GM18502 (cell line): ENCODE data around the gene DLL4.
"Not testable (repeated sequence)": the region's sequence is repeated elsewhere in the genome, so short reads cannot be mapped to it uniquely, and the experiment has no call there.

ENCODE experiments used
- ATAC-seq: cut with Tn5 transposase; IDR thresholded peaks from one replicate; pipeline ENCODE4 v1.9.1; 2021; ENCODE audit warnings: mild to moderate bottlenecking; ENCODE audit not compliant: unreplicated experiment, poor library complexity

The DLL4 gene

DNA sequence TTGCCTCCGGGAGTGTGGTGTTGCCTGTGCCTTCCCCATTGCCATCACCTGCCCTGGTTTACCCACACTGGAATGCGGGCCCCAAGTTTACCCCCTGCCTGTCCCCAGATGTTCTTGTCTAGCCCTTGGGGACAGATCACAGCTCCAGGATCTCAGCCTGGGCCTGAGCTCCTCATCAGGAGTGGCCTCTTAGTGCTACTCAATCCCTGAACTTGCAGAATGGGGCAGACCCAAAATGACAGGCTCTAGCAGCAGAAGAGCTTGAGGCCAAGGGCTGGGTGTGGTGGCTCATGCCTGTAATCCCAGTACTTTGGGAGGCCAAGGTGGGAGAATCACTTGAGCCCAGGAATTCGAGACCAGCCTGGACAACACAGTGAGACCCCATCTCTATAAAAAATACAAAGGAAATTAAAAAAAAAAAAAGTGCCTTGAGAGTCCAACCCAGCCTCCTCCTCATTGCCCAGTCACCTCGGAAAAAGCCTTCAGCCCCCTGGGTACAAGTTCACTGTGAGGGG lies 28.0 kb downstream of the DLL4 start:
- no peak for ATAC-seq

- no peak for ATAC-seq
Measured at GRCh38 chr15:40957581-40958051, 28.5 kb downstream of the DLL4 start.

DNA sequence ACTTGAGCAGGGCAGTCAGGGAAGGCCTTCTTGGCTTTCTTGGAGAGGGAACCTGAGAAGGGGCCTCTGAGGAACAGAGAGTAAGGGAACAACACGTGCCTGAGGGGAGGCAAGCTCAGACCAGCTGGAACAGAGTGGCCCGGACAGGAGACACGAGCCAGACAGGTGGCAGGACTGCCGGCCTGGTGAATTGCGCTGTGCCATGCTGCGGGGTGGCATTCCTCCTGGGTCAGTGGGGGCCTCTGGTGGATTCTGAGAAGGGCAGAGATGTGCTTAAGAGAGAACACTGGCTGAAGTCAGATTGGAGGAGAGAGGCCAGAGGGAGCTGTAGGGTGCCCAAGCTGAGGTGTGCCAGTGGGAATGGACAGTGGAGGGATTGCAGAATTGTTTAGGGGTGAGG lies 29.0 kb downstream of the DLL4 start:
- ATAC-seq, result no peak

GRCh38 chr15:40958723-40959122 lies 29.6 kb downstream of the DLL4 start:
- ATAC-seq, result no peak

GRCh38 chr15:40959331-40960141 lies 30.4 kb downstream of the DLL4 start:
- no peak for ATAC-seq

DNA sequence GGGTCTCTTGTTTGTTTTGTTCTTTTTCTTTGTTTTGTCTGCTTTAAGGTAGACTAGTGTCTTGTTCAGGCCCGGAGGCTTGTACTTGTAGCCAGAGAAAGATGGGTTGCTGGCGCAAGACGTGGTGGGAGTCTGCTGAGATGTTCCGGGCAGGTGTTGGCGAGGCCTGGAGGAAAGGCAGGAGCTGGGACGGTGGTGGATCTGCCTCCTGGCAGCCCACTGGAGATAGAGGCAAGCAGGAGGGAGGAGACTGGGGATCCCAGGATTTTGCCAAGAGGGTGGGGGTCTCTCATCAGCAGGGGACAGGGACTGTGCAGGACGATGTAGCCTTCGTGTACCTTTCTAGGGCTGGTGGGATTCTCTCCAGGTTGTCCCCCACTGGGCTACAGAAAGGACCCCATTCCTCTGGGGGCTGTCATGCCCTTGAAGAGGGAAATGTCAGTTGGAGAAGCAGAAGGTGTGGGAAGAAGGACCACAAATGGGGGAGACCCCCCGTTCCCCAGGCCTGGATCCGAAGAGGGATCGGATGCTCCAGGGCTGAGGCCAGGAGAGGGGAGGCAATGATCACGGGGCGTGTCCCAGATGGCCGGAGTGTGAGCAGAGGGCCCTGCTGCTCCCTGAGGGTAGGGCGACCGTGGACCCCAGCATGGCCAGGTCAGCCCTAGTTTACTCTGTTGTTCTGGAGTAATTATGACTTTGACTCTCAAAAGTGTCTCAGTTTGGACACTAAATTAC lies 31.2 kb downstream of the DLL4 start:
- ATAC-seq, result no peak

- ATAC-seq, result no peak
Measured at GRCh38 chr15:40960925-40961324, 31.8 kb downstream of the DLL4 start.

- not testable (repeated sequence) for ATAC-seq
Measured at GRCh38 chr15:40961740-40962139, 32.6 kb downstream of the DLL4 start.

GRCh38 chr15:40962317-40962716 lies 33.2 kb downstream of the DLL4 start:
- not testable (repeated sequence) for ATAC-seq

DNA sequence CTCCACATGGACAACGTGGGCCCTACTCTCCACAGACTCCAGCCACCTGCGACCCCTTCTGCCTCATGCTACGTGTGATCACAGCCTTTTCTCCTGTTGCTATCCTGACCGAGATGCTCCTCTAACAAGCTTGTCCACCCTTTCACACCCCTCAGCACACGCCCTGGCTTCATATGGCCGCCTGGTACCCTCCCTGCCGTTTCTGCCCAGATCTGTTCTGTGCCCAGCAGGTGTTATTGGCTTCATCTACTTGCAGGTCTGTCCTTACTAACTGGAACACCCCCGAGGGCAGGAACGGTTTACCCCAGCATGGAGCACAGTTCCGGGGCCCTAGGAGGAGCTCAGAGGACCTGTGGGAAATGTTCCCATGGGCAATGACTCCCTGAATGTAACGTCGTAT lies 34.1 kb downstream of the DLL4 start:
- ATAC-seq, result no peak

- no peak for ATAC-seq
Measured at GRCh38 chr15:40964006-40964405, 34.9 kb downstream of the DLL4 start.

- no peak for ATAC-seq
Measured at GRCh38 chr15:40964634-40965033, 35.5 kb downstream of the DLL4 start.

DNA sequence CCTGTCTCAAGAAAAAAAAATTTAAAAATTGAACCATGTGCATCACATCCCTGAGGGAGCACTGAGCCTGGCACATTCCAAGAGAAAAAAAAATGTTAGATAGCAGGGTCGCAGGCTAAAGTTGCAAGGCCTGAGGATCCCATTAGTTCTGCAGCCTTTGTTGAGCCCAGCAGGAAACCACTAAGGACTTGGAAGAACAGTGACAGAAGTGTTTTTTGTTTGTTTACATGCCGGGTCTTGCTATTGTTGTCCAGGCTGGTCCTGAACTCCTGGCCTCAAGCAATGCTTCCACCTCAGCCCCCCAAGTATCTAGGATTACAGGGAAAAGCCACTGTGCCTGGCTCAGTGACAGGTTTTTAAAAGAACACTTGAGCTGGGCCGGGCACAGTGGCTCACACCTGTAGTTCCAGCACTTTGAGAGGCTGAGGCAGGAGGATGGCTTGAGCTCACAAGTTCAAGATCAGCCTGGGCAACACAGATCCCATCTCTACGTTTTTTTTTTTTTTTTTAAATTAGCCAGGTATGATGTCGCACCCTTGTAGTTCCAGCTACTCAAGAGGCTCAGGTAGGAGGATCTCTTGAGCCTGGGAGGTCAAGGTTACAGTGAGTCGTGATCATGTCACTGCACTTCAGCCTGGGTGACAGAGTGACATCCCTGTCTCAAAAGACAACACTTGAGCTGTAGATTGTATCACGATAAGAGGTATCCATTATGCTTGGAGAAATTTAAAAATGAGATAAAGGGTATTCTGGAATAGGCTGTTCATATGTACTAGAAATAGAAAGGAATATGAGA lies 39.3 kb downstream of the DLL4 start:
- ATAC-seq, result no peak

DNA sequence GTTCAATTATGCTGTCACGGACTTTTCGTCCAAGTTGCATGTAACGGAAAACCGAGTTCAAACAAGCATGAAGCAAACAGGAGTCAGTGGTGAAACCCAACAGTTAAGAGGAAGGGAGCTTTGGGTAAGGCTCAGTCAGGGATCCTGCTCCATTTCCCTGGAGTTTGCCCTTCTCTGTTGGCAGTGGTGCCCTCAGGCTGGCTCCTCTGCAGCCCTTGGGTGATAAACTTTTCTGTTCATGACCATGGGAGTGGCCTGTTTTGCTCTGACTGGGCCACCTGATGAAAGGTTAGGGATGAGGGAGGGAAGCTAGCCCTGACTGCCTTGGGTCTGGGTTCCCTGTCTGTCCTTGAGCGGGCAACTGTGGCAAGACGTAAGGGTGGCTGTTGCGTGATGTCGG lies 40.2 kb downstream of the DLL4 start:
- ATAC-seq, result no peak

DNA sequence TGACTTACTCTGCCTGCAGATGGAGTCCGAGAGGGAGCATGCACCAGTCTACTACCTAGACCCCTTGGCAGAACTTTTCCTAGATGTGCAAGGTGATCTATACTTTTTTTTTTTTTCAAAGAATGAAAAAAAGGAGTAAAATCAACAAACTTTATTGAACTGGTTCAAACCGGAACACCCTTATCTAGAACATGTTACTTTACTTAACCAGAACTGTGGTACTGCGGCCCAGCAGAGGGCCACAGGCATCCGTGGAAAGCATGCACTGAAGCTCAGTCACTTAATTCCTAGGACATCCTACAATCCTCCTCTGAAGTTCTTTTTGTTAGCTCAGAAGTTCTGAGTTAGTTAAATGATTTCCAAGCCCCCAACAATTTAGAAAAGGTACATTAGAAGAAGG lies 45.7 kb downstream of the DLL4 start:
- ATAC-seq, result no peak

DNA sequence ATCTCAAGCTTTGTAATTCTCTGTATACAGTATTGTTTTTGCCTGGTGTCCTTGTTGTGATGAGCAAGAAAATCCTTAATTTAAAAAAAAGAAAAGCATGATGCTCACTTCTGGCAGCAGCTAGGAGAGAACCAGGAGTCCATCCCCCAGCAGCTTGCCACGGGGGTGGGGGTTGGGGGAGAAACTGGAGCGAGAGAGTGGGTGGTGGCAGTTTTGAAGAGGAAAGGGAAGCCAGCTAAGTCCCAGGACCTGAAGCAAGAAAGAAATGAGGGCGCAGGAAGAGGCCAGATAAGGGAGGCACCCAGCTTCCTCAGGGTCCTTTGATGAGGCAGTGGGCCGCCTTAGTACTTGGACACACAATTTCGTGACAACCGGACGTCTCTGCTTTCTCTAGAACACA lies 47.7 kb downstream of the DLL4 start:
- no peak for ATAC-seq

- no peak for ATAC-seq
Measured at GRCh38 chr15:40978141-40978540, 49.0 kb downstream of the DLL4 start.

- no peak for ATAC-seq
Measured at GRCh38 chr15:40978562-40978961, 49.4 kb downstream of the DLL4 start.

- no peak for ATAC-seq
Measured at GRCh38 chr15:40981186-40981585, 52.0 kb downstream of the DLL4 start.

- ATAC-seq, result no peak
Measured at GRCh38 chr15:40982855-40983254, 53.7 kb downstream of the DLL4 start.

DNA sequence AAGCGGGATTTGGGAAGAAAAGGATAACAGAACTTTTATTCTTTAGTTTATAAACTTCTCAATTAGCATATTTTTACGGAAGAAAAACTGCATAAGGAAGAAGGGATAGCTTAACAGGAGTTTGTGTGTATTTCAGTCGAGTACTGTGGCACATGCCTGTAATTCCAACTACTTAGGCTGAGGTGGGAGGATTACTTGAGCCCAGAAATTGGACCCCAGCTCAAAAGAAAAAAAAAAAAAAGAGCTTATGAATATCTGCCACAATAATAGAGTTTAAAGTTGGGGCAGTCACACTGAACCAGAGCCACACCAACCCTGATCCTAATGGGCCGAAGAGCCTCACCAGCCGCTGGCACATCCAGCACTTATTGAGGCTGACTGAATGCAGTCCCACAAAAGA lies 55.3 kb downstream of the DLL4 start:
- no peak for ATAC-seq
